GM19193 (cell line): ENCODE measurements around the gene CTU2.

Experiments used
- POLR2A ChIP-seq: IDR thresholded peaks from 4 replicates; pipeline ENCODE4 v1.6.1; 2011; ENCODE audit not compliant: insufficient read depth, insufficient read length; ENCODE audit errors: extremely low read depth

The CTU2 gene

GRCh38 chr16:88676502-88677242 lies 29.6 kb upstream of the CTU2 start:
- TF ChIP-seq POLR2A, result no peak

- TF ChIP-seq POLR2A, result no peak
These were observed 28.6 kb upstream of the CTU2 start for GRCh38 chr16:88677721-88678120.

DNA sequence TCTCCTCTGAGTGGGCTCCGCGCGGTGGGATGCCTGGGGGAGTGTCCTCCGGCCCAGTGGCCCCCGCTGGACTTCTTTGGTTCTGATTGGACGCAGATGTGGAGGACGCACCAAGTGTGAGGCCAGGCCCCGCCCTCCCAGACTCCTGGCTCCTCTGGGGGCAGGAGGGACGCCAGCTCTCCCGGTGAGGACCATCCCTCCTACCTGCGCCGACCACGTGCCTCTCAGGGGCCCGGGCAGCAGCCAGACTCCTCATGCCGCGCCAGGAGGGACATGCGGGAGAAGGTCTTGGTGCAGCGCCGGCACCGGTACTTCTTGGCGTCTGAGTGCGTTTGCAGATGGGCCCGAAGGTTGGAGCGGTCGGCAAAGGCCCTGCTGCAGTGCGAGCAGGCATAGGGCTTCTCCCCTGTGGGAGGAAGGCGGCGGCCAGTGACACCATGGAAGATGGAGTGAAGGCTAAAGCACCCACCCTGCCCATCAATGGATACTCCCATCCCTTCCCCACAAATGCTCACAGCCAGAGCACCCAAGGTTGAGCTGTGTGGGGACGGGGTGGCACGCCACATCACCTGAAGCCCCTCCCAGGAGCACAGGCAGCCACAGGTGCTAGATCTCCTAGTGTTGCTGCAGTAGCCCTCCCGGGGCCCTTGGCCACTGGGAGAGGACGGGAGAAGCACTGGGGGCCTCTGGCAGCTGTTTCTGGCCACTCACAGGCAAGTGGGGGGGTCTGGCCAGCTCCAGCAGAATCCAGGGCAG lies 27.9 kb upstream of the CTU2 start:
- TF ChIP-seq POLR2A, result no peak

DNA sequence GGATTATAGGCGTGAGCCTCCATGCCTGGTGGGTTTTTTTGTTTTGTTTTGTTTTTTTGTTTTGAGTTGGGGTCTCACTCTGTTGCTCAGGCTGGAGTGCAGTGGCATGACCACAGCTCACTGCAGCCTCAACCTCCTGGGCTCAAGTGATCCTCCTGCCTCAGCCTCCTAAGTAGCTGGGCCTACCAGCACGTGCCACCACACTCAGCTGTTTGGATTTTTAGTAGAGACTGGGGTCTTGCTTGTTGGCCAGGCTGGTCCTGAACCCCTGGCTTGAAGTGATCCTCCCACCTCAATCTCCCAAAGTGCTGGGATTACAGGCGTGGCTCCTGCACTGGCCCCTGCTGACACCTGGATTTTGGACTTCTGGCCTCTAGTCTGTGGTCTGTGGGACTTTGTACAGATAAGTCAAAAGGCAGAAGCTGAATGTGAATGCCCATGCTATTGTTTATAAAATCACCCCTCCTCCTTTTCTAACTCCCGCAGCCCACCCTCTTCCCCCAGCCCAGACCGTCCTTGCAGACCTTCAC lies 25.7 kb upstream of the CTU2 start:
- TF ChIP-seq POLR2A, result no peak

- TF ChIP-seq POLR2A, result no peak
These were observed 25.1 kb upstream of the CTU2 start for GRCh38 chr16:88681084-88681680.

GRCh38 chr16:88681709-88682451 lies 24.4 kb upstream of the CTU2 start:
- peak; percentile 65 for TF ChIP-seq POLR2A

- TF ChIP-seq POLR2A, result no peak
These were observed 21.6 kb upstream of the CTU2 start for GRCh38 chr16:88684569-88685155.

GRCh38 chr16:88685156-88686061 lies 20.9 kb upstream of the CTU2 start:
- TF ChIP-seq POLR2A, result no peak

DNA sequence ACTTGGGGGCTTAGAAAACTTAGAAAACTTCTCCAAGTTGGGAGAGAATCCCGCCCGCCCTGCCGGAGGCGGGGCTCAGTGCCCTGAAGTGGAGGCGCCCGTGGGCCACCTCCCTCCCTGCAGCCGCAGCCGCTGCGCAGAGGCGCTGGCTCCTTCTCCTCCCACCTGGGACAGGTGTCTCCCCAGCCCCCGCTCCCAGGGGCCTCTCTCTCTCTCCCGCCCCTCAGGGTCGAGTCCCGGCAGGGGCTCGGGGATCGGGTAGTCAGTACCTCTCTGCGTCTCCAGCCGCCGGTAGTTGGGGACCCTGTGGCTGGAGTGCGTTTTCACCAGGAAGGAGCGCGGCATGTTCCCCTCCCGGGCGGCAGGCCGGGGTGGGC lies 20.3 kb upstream of the CTU2 start:
- TF ChIP-seq POLR2A, result no peak

GRCh38 chr16:88686439-88687253 lies 19.7 kb upstream of the CTU2 start, which contains the start of gene SNAI3:
TSS of gene SNAI3 (minus strand) at chr16:88686507. CDS start at chr16:88686406, 101 bp downstream.
- no peak for TF ChIP-seq POLR2A

DNA sequence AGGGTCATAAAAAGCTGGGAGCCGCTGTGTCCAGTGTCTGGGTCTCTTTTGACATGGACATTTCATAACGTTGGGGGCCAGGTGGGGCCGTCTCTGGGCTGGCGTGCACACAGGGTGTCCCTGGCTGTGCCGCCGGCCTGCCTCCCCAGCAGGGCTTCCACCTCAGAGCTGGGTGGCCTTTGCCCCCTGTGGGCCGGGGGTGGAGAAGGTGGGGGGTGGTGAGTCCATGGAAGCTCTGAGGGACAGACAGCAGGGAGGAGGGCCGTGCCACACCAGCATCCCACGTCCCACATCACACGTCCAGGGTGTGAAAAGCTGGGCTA lies 19.1 kb upstream of the CTU2 start:
- TF ChIP-seq POLR2A, result no peak

DNA sequence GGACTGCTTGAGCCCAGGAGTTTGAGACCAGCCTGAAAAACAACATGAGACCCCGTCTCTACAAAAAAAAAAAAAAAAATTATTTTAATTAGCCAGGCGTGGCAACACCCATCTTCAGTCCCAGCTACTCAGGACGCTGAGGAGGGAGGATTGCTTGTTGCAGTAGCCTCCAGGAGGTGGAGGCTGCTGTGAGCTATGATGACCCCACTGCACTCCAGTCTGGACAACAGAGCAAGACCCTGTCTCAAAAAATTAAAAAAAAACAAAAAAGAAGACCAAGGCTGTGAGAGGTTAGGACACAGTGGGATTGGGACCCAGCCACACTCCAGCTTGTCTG lies 18.7 kb upstream of the CTU2 start:
- TF ChIP-seq POLR2A, result no peak
